WERI-Rb-1 (cell line): Measurements from ENCODE around the gene SCGB1C2.

Experiments used
- DNase-seq: peaks from one replicate; pipeline ENCODE4 v3.0.0-alpha.2; 2020
- H3K27ac ChIP-seq: fragments of 250-450 bp; sonication (Bioruptor Pico); 2 replicates; pipeline ENCODE4 v1.5.1; 2020; ENCODE audit warnings: mild to moderate bottlenecking, moderate library complexity
- H3K27me3 ChIP-seq: fragments of 250-450 bp; sonication (Bioruptor Pico); 2 replicates; pipeline ENCODE4 v1.5.1; 2021; ENCODE audit warnings: mild to moderate bottlenecking, low read depth, moderate library complexity; ENCODE audit not compliant: insufficient read depth, severe bottlenecking
- H3K36me3 ChIP-seq: fragments of 250-450 bp; sonication (Bioruptor Pico); 2 replicates; pipeline ENCODE4 v1.5.1; 2020; ENCODE audit warnings: mild to moderate bottlenecking, moderate library complexity
- H3K4me3 ChIP-seq: 2 replicates; pipeline ENCODE4 v1.5.1; 2011; ENCODE audit warnings: low read depth, mild to moderate bottlenecking, control low read depth, low read length
- H3K9me3 ChIP-seq: fragments of 250-450 bp; sonication (Bioruptor Pico); 2 replicates; pipeline ENCODE4 v1.5.1; 2021; ENCODE audit warnings: mild to moderate bottlenecking, moderate library complexity; ENCODE audit not compliant: severe bottlenecking
- CTCF ChIP-seq: IDR thresholded peaks from 2 replicates; pipeline ENCODE4 v1.5.1; 2011; ENCODE audit warnings: low read depth, mild to moderate bottlenecking, control low read depth, inconsistent platforms, low read length

Gene SCGB1C2

GRCh38 chr17:149897-150584, 12.7 kb downstream of the SCGB1C2 start:
- Histone ChIP-seq H3K36me3 (peaks cover 77% of the 10 kb centered on the region), H3K27ac (no peak overlapping the region), H3K4me3 (no peak overlapping the region), H3K27me3 (no peaks in the 10 kb centered on the region), H3K9me3 (no peaks in the 10 kb centered on the region)
- peak; percentile 6 for DNase-seq
- TF ChIP-seq CTCF = no peak

- no peak for DNase-seq
- H3K9me3 ChIP-seq = no peaks in the 10 kb centered on the region
- TF ChIP-seq CTCF = no peak
- no peak overlapping the region for H3K27ac ChIP-seq
- H3K36me3 ChIP-seq = peaks cover 85% of the 10 kb centered on the region
- H3K27me3 ChIP-seq = no peaks in the 10 kb centered on the region
- H3K4me3 ChIP-seq = no peak overlapping the region
Measured at GRCh38 chr17:151004-151403, 13.6 kb downstream of the SCGB1C2 start.

GRCh38 chr17:151886-152859, 14.8 kb downstream of the SCGB1C2 start:
- H3K4me3 ChIP-seq = no peak overlapping the region
- H3K36me3 ChIP-seq = peaks cover 85% of the 10 kb centered on the region
- H3K27ac ChIP-seq = no peak overlapping the region
- DNase-seq = no peak
- TF ChIP-seq CTCF = no peak
- H3K9me3 ChIP-seq = no peaks in the 10 kb centered on the region
- no peaks in the 10 kb centered on the region for H3K27me3 ChIP-seq

GRCh38 chr17:152860-153420, 15.6 kb downstream of the SCGB1C2 start:
- peaks cover 85% of the 10 kb centered on the region for H3K36me3 ChIP-seq
- DNase-seq = peak; percentile 54
- no peaks in the 10 kb centered on the region for H3K27me3 ChIP-seq
- TF ChIP-seq CTCF = no peak
- no peak overlapping the region for H3K4me3 ChIP-seq
- H3K27ac ChIP-seq = no peak overlapping the region
- no peaks in the 10 kb centered on the region for H3K9me3 ChIP-seq

GRCh38 chr17:153851-154250, 16.5 kb downstream of the SCGB1C2 start:
- Histone ChIP-seq H3K36me3 (peaks cover 86% of the 10 kb centered on the region), H3K27ac (no peak overlapping the region), H3K9me3 (no peaks in the 10 kb centered on the region), H3K27me3 (no peaks in the 10 kb centered on the region), H3K4me3 (no peak overlapping the region)
- TF ChIP-seq CTCF = no peak
- DNase-seq = no peak
